ENCODE results near the gene ZIM2.

DNA sequence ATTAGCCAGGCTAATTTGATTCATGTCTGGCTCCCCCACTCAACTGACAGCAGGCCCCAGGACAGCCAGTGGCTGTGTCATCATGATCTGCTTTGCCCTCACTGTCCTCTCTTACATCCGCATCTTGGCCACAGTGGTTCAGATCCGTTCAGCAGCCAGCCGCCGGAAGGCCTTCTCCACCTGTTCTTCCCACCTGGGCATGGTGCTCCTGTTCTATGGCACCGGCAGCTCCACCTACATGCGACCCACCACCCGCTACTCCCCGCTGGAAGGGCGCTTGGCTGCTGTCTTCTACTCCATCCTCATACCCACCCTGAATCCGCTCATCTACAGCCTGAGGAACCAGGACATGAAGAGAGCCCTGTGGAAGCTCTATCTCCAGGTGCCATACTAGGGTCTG lies 79.7 kb downstream of the ZIM2 start:
- TF ChIP-seq BACH2 (CRISPR knock-in tag; IDR thresholded peaks at IDR 0.05; ENCODE audit: borderline replicate concordance) = no peak
- no peak for TF ChIP-seq RARB (CRISPR knock-in tag; IDR thresholded peaks at IDR 0.05)
- TF ChIP-seq ZC3H10 (CRISPR knock-in tag; IDR thresholded peaks at IDR 0.05) = no peak
- TF ChIP-seq ZNF565 (CRISPR knock-in tag; conservative IDR thresholded peaks at IDR 0.05; ENCODE audit: low read depth) = no peak
- TF ChIP-seq ARNTL (CRISPR knock-in tag; IDR thresholded peaks at IDR 0.05; ENCODE audit: borderline replicate concordance, low read depth) = no peak
- no peak for TF ChIP-seq POU6F1 (CRISPR knock-in tag; IDR thresholded peaks at IDR 0.05; ENCODE audit: borderline replicate concordance, low read depth)
